SK-N-SH (cell line): ENCODE measurements around the gene EPB41L5. TPM values are rescaled to one million over a fixed set of nuclear protein-coding genes. Genes with fewer than 3 reads are reported as not detected.

Experiments used
- CTCF ChIA-PET: fragments of 300-600, 350-600 bp; formaldehyde crosslinking; extraction: SDS; loops from one replicate; lab custom pipeline; 2021; lab: Yijun Ruan, JAX
- POLR2A ChIA-PET: fragments of 350-600 bp; sonication (Branson Sonifier 250); formaldehyde crosslinking; extraction: SDS; loops from one replicate; lab custom pipeline; 2020; ENCODE audit warnings: antibody characterized with exemption, inconsistent platforms; lab: Yijun Ruan, JAX
- DNase-seq: peaks from one replicate; pipeline ENCODE4 v3.0.0; 2012
- H2AFZ ChIP-seq: fragments of 200-600 bp; sonication (generic); 2 replicates; pipeline ENCODE4 v1.8.1; 2016; ENCODE audit warnings: antibody characterized with exemption, mild to moderate bottlenecking, low read depth
- H3F3A ChIP-seq: fragments of 200-600 bp; sonication (generic); replicated peaks from 2 replicates; pipeline ENCODE3; 2016; ENCODE audit warnings: antibody characterized with exemption, mild to moderate bottlenecking; ENCODE audit not compliant: insufficient read depth
- H3K27ac ChIP-seq, 2 experiments: fragments of 200-500 bp in 1 of 2; fragments of 200-600 bp in 1 of 2; sonication (Bioruptor generic) in 1 of 2; sonication (generic), shearing (Covaris generic) in 1 of 2; 2 replicates each; pipeline versions ENCODE4 v1.5.1 to v1.6.1; 2014 to 2016; ENCODE audit warnings: low read depth in 2 of 2, inconsistent platforms in 1 of 2, low read length in 1 of 2, mild to moderate bottlenecking in 1 of 2, mixed read lengths in 1 of 2
- H3K27me3 ChIP-seq: fragments of 200-600 bp; sonication (generic), shearing (Covaris generic); 2 replicates; pipeline ENCODE4 v1.6.1; 2016; ENCODE audit warnings: mixed run types; ENCODE audit not compliant: insufficient read depth
- H3K36me3 ChIP-seq, 2 experiments: fragments of 200-500 bp in 1 of 2; fragments of 200-600 bp in 1 of 2; sonication (Bioruptor generic) in 1 of 2; sonication (generic) in 1 of 2; replicated peaks in 1 of 2; 2 replicates each; pipeline versions ENCODE3 to v1.5.1; 2014 to 2016; ENCODE audit warnings: low read length in 1 of 2, mild to moderate bottlenecking in 1 of 2; ENCODE audit not compliant: insufficient read depth in 2 of 2, control insufficient read depth in 1 of 2
- H3K4me1 ChIP-seq, 2 experiments: fragments of 200-500 bp in 1 of 2; fragments of 200-600 bp in 1 of 2; sonication (Bioruptor generic) in 1 of 2; sonication (generic), shearing (Covaris generic) in 1 of 2; 2 replicates each; pipeline versions ENCODE4 v1.5.1 to v1.6.1; 2014 to 2016; ENCODE audit warnings: low read depth in 1 of 2, low read length in 1 of 2, mixed run types in 1 of 2; ENCODE audit not compliant: insufficient read depth in 2 of 2, control insufficient read depth in 1 of 2
- H3K4me2 ChIP-seq: fragments of 200-600 bp; sonication (generic), shearing (Covaris generic); 2 replicates; pipeline ENCODE4 v1.6.1; 2017; ENCODE audit warnings: mixed run types
- H3K4me3 ChIP-seq, 2 experiments: fragments of 200-500 bp in 1 of 2; fragments of 200-600 bp in 1 of 2; sonication (Bioruptor generic) in 1 of 2; sonication (generic), shearing (Covaris generic) in 1 of 2; 2 replicates each; pipeline versions ENCODE4 v1.5.1 to v1.8.1; 2014 to 2016; ENCODE audit warnings: low read depth in 2 of 2, inconsistent platforms in 1 of 2, low read length in 1 of 2, mild to moderate bottlenecking in 1 of 2, mixed read lengths in 1 of 2, moderate library complexity in 1 of 2
- H3K79me2 ChIP-seq: fragments of 200-600 bp; sonication (generic); 2 replicates; pipeline ENCODE4 v1.8.1; 2017; ENCODE audit warnings: mild to moderate bottlenecking; ENCODE audit not compliant: insufficient read depth
- H3K9ac ChIP-seq: fragments of 200-600 bp; sonication (generic); 2 replicates; pipeline ENCODE4 v1.6.1; 2017; ENCODE audit warnings: mixed run types
- H3K9me2 ChIP-seq: fragments of 200-600 bp; sonication (generic); 2 replicates; pipeline ENCODE4 v1.6.1; 2017; ENCODE audit warnings: mixed run types
- H3K9me3 ChIP-seq: fragments of 200-600 bp; sonication (generic); 2 replicates; pipeline ENCODE4 v1.6.1; 2017; ENCODE audit warnings: mixed run types, mild to moderate bottlenecking, moderate library complexity
- H4K20me1 ChIP-seq: fragments of 200-600 bp; sonication (generic); 2 replicates; pipeline ENCODE4 v1.6.1; 2017; ENCODE audit warnings: mild to moderate bottlenecking, mixed run types; ENCODE audit not compliant: insufficient read depth
- CHD2 ChIP-seq: fragments of 150-350 bp; IDR thresholded peaks from 2 replicates; pipeline ENCODE4 v1.6.1; 2018; ENCODE audit warnings: low read length; ENCODE audit not compliant: partially characterized antibody
- CTCF ChIP-seq: fragments of 200-600 bp; sonication (generic); IDR thresholded peaks from 2 replicates; pipeline ENCODE4 v1.6.1; 2017; ENCODE audit warnings: antibody characterized with exemption, mild to moderate bottlenecking, moderate library complexity
- EP300 ChIP-seq, 2 experiments: IDR thresholded peaks; 2 replicates each; pipeline versions ENCODE4 v1.4.0 to v1.6.1; 2012; ENCODE audit warnings: borderline replicate concordance in 1 of 2, low read depth in 1 of 2, low read length in 1 of 2
- FOXJ3 ChIP-seq: sonication (generic); formaldehyde crosslinking; IDR thresholded peaks from 2 replicates; pipeline ENCODE4 v1.5.1; 2020; ENCODE audit warnings: mild to moderate bottlenecking, missing genetic modification reagents
- FOXM1 ChIP-seq: IDR thresholded peaks from 2 replicates; pipeline ENCODE4 v1.4.0; 2012; ENCODE audit warnings: low read depth, mild to moderate bottlenecking
- GABPA ChIP-seq: IDR thresholded peaks from 2 replicates; pipeline ENCODE4 v1.4.0; 2012; ENCODE audit warnings: low read depth, mild to moderate bottlenecking
- MAX ChIP-seq: IDR thresholded peaks from 2 replicates; pipeline ENCODE4 v1.4.0; 2012; ENCODE audit warnings: low read depth
- MXI1 ChIP-seq: IDR thresholded peaks from 2 replicates; pipeline ENCODE4 v1.6.1; 2012; ENCODE audit warnings: mild to moderate bottlenecking, low read depth, low read length, improper control_type of control experiment
- NFIC ChIP-seq: IDR thresholded peaks from 2 replicates; pipeline ENCODE4 v1.4.0; 2012; ENCODE audit warnings: borderline replicate concordance
- NRF1 ChIP-seq: IDR thresholded peaks from 2 replicates; pipeline ENCODE4 v1.6.1; 2012; ENCODE audit warnings: low read depth, mild to moderate bottlenecking, low read length
- PBX3 ChIP-seq: IDR thresholded peaks from 2 replicates; pipeline ENCODE4; 2012
- RAD21 ChIP-seq: IDR thresholded peaks from 2 replicates; pipeline ENCODE4 v1.6.1; 2012; ENCODE audit warnings: mild to moderate bottlenecking, low read length
- RCOR1 ChIP-seq: fragments of 150-350 bp; IDR thresholded peaks from 2 replicates; pipeline ENCODE4 v1.6.1; 2017; ENCODE audit warnings: antibody characterized with exemption, low read length
- RFX5 ChIP-seq: IDR thresholded peaks from 2 replicates; pipeline ENCODE4 v1.6.1; 2012; ENCODE audit warnings: mild to moderate bottlenecking, improper control_type of control experiment, low read length
- RXRA ChIP-seq: IDR thresholded peaks from 2 replicates; pipeline ENCODE4 v1.4.0; 2012; ENCODE audit warnings: low read depth, mild to moderate bottlenecking, borderline replicate concordance
- SMC3 ChIP-seq: IDR thresholded peaks from 2 replicates; pipeline ENCODE4 v1.6.1; 2012; ENCODE audit warnings: low read depth, low read length, improper control_type of control experiment
- TCF12 ChIP-seq: IDR thresholded peaks from 2 replicates; pipeline ENCODE4 v1.4.0; 2012
- TEAD4 ChIP-seq: IDR thresholded peaks from 2 replicates; pipeline ENCODE4 v1.4.0; 2012; ENCODE audit warnings: mild to moderate bottlenecking, borderline replicate concordance; ENCODE audit not compliant: insufficient read depth
- USF1 ChIP-seq: IDR thresholded peaks from 2 replicates; pipeline ENCODE4 v1.4.0; 2012; ENCODE audit warnings: low read depth, borderline replicate concordance
- YY1 ChIP-seq: IDR thresholded peaks from 2 replicates; pipeline ENCODE4 v1.4.0; 2012; ENCODE audit warnings: low read depth, mild to moderate bottlenecking
- ZBTB33 ChIP-seq: IDR thresholded peaks from 2 replicates; pipeline ENCODE4 v1.4.0; 2012; ENCODE audit warnings: low read depth, borderline replicate concordance
- WGBS: methylation state at CpG from one replicate; pipeline ENCODE4 v1.1.6; 2017; ENCODE audit warnings: low lambda C conversion rate; 5-methylcytosine and 5-hydroxymethylcytosine counted together
- polyA plus RNA-seq, 3 experiments: library from polyadenylated mRNA; depleted of rRNA; stranded (reverse); fragments of >200 nt; gene quantifications; 2 replicates each; pipeline ENCODE4 v1.2.3, GENCODE V29; 2012

EPB41L5 gene
- polyA plus RNA-seq, 1 of the 3 experiments (the other 2 are of a cell fraction) = 5.3 TPM

GRCh38 chr2:120016800-120017199, 3.9 kb downstream of the EPB41L5 start:
- H3K27ac ChIP-seq = no peak overlapping the region
- TF ChIP-seq USF1 (no peak), FOXJ3 (CRISPR knock-in tag) (no peak), GABPA (no peak), FOXM1 (no peak), TCF12 (no peak), RAD21 (no peak), NFIC (no peak), EP300 (IDR thresholded peaks at IDR 0.05; ENCODE audit: borderline replicate concordance in 1 of 2, low read depth in 1 of 2, low read length in 1 of 2) (no peak), SMC3 (no peak), TEAD4 (no peak), CHD2 (no peak)
- TF ChIP-seq, all 33 proteins: peak for 0
- CTCF ChIA-PET = interaction anchor here (1.9 kb wide), 1 partner anchor 158 kb away, joined by 4 read pairs; no protein-coding TSS in a partner anchor
- no peaks in the 10 kb centered on the region for H3K9me2 ChIP-seq
- H3K4me3 ChIP-seq = no peak overlapping the region
- H3K79me2 ChIP-seq = peaks cover 19% of the 10 kb centered on the region
- H3K36me3 ChIP-seq = peaks cover 0 to 6% of the 10 kb centered on the region in 2 experiments
- DNase-seq = no peak
- H3K4me1 ChIP-seq = peaks cover 7 to 13% of the 10 kb centered on the region in 2 experiments; a peak in 3 of 4 replicates
- WGBS = 90% methylated on average over 3 of the region's 3 CpGs
- POLR2A ChIA-PET = no interaction called here
- peaks cover 3% of the 10 kb centered on the region for H3F3A ChIP-seq
- no peak overlapping the region for H2AFZ ChIP-seq
- H3K4me2 ChIP-seq = no peak overlapping the region
- 0 out of 2 replicates have a peak, but pooled peaks cover 4% of the 10 kb centered on the region for H4K20me1 ChIP-seq
- H3K27me3 ChIP-seq = no peaks in the 10 kb centered on the region
- no peak overlapping the region for H3K9ac ChIP-seq
- no peaks in the 10 kb centered on the region for H3K9me3 ChIP-seq

- peaks cover 19% of the 10 kb centered on the region for H3K79me2 ChIP-seq
- no peaks in the 10 kb centered on the region for H3K9me2 ChIP-seq
- peaks cover 3% of the 10 kb centered on the region for H3F3A ChIP-seq
- CTCF ChIA-PET = interaction anchor here (1.9 kb wide), 1 partner anchor 158 kb away, joined by 4 read pairs; no protein-coding TSS in a partner anchor
- no peak overlapping the region for H2AFZ ChIP-seq
- no peak overlapping the region for H3K9ac ChIP-seq
- no peaks in the 10 kb centered on the region for H3K9me3 ChIP-seq
- TF ChIP-seq MXI1 (no peak), TEAD4 (no peak), TCF12 (no peak), RAD21 (no peak), RCOR1 (no peak), RXRA (no peak), MAX (no peak), ZBTB33 (no peak), FOXM1 (no peak), CTCF (no peak), EP300 (IDR thresholded peaks at IDR 0.05; ENCODE audit: borderline replicate concordance in 1 of 2, low read depth in 1 of 2, low read length in 1 of 2) (no peak), NRF1 (no peak), PBX3 (no peak), YY1 (no peak), RFX5 (no peak)
- no peak for DNase-seq
- peaks cover 7 to 13% of the 10 kb centered on the region in 2 experiments; a peak in 3 of 4 replicates for H3K4me1 ChIP-seq
- H3K4me3 ChIP-seq = no peak overlapping the region
- no peak overlapping the region for H3K4me2 ChIP-seq
- H3K27me3 ChIP-seq = no peaks in the 10 kb centered on the region
- POLR2A ChIA-PET = no interaction called here
- no peak overlapping the region for H3K27ac ChIP-seq
- WGBS = 85% methylated on average over 2 of the region's 2 CpGs
- peaks cover 0 to 6% of the 10 kb centered on the region in 2 experiments for H3K36me3 ChIP-seq
- 0 out of 2 replicates have a peak, but pooled peaks cover 4% of the 10 kb centered on the region for H4K20me1 ChIP-seq
Measured at GRCh38 chr2:120017201-120017600, 4.3 kb downstream of the EPB41L5 start.
